ENCODE data around the gene UST. TPM values are rescaled to one million over a fixed set of nuclear protein-coding genes. Genes with fewer than 3 reads are reported as not detected.

Gene UST
- total and polyA plus RNA-seq, 2 of the 8 experiments (the other 6 are each of a cell fraction or from before 2014, with no cell fraction given) = 13.5 to 34.5 TPM

DNA sequence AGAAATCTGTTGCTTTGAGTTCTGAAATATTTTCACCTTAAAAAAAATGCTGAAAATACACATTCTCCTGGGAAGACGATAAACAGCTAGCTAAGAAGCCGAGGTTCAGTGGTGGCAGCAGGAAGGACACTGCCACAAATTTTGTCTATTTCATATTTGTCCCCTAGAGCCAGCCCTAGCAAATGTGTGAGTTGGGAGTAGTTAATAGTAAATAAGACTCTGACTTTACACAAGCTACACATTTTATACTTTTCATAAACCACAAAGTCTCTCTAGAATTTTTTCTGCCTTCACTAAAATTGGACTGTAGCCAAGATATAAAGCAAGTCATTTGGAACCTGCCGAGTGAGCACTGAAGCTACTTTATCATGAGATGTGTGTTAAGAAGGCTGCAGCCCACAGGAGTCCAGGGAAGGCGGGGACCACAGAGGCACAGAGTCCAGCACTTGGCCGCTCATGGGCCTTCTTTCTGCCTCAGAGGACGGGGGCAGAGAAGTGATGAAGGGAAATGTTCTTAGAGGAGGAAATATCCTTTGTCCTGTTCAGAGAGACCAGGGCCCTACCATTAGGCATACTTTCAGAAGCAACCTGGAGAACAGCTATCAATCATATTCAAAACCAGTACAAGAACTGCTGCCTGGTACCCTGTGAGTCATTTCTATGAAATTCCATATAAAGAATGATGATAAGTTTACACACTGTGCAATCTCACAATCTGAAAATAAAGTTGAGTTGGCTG is 329.0 kb downstream of the UST start (continued):
- TF ChIP-seq, protein P1, sequence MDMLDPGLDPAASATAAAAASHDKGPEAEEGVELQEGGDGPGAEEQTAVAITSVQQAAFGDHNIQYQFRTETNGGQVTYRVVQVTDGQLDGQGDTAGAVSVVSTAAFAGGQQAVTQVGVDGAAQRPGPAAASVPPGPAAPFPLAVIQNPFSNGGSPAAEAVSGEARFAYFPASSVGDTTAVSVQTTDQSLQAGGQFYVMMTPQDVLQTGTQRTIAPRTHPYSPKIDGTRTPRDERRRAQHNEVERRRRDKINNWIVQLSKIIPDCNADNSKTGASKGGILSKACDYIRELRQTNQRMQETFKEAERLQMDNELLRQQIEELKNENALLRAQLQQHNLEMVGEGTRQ (IDR thresholded peaks at IDR 0.05; ENCODE audit: low read length) = no peak
- TF ChIP-seq RFX5 (IDR thresholded peaks at IDR 0.05; ENCODE audit: borderline replicate concordance, low read depth, low read length) (no peak), CHD2 (IDR thresholded peaks at IDR 0.05; ENCODE audit: low read length) (no peak)
- TF ChIP-seq, protein P2, sequence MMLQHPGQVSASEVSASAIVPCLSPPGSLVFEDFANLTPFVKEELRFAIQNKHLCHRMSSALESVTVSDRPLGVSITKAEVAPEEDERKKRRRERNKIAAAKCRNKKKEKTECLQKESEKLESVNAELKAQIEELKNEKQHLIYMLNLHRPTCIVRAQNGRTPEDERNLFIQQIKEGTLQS (IDR thresholded peaks at IDR 0.05; ENCODE audit: insufficient read depth, low read depth, low read length) = no peak

Data from H1 (cell line).